HepG2 (cell line): ENCODE measurements around the gene BGN. TPM values are rescaled to one million over a fixed set of nuclear protein-coding genes. Genes with fewer than 3 reads are reported as not detected.

Experiments
- E2F2 ChIP-seq: sonication (generic); formaldehyde crosslinking; IDR thresholded peaks from 2 replicates; pipeline ENCODE4 v1.4.0; 2020; ENCODE audit warnings: missing genetic modification reagents, borderline replicate concordance
- HNRNPL ChIP-seq: fragments of 200-400 bp; formaldehyde crosslinking; IDR thresholded peaks from 2 replicates; pipeline ENCODE4 v1.6.1; 2017; ENCODE audit warnings: mild to moderate bottlenecking, low read depth, low read length
- TCF7 ChIP-seq: sonication (generic); IDR thresholded peaks from 2 replicates; pipeline ENCODE4 v1.6.1; 2016; ENCODE audit warnings: antibody characterized with exemption, low read depth
- THRA ChIP-seq: sonication (generic); formaldehyde crosslinking; IDR thresholded peaks from 2 replicates; pipeline ENCODE4 v1.4.0; 2020; ENCODE audit warnings: missing genetic modification reagents, borderline replicate concordance
- ZBED4 ChIP-seq: sonication (generic); formaldehyde crosslinking; IDR thresholded peaks from 2 replicates; pipeline ENCODE4 v1.4.0; 2020; ENCODE audit warnings: missing genetic modification reagents, borderline replicate concordance
- ZBTB2 ChIP-seq: sonication (generic); formaldehyde crosslinking; IDR thresholded peaks from 2 replicates; pipeline ENCODE4 v1.8.0; 2022; ENCODE audit warnings: low read depth, missing genetic modification reagents
- ZBTB49 ChIP-seq: sonication (generic); formaldehyde crosslinking; IDR thresholded peaks from 2 replicates; pipeline ENCODE4 v1.4.0; 2020; ENCODE audit warnings: missing genetic modification reagents, borderline replicate concordance
- ZFP91 ChIP-seq: sonication (generic); formaldehyde crosslinking; IDR thresholded peaks from 2 replicates; pipeline ENCODE4 v1.9.0; 2022; ENCODE audit warnings: missing genetic modification reagents, mild to moderate bottlenecking, borderline replicate concordance
- ZHX1 ChIP-seq: sonication (generic); formaldehyde crosslinking; IDR thresholded peaks from 2 replicates; pipeline ENCODE4 v1.8.1; 2022; ENCODE audit warnings: low read depth, mild to moderate bottlenecking, missing genetic modification reagents
- ZMYM2 ChIP-seq: sonication (generic); formaldehyde crosslinking; IDR thresholded peaks from 2 replicates; pipeline ENCODE4 v1.8.0; 2022; ENCODE audit warnings: mild to moderate bottlenecking, missing genetic modification reagents
- ZNF615 ChIP-seq: sonication (generic); formaldehyde crosslinking; IDR thresholded peaks from 2 replicates; pipeline ENCODE4 v1.5.0; 2020; ENCODE audit warnings: mild to moderate bottlenecking, missing genetic modification reagents, borderline replicate concordance
- polyA plus RNA-seq, 8 experiments: library from polyadenylated mRNA; depleted of rRNA in 3 of 8; stranded (reverse) in 7 of 8; unstranded in 1 of 8; fragments of >200 nt; fragmentation: Illumina TruSeq in 4 of 8; extraction: Trizol in 4 of 8; gene quantifications; 2 replicates each; pipeline versions ENCODE4 v1.2.1 to v1.2.3, GENCODE V29; 2011 to 2016; ENCODE audit warnings: low read depth in 4 of 8, missing spikeins in 1 of 8, mixed read lengths in 1 of 8; ENCODE audit not compliant: insufficient read depth in 1 of 8
- total RNA-seq, 5 experiments: library from RNA; depleted of rRNA; stranded (reverse); fragments of >200 nt; fragmentation: Illumina TruSeq; extraction: Trizol; gene quantifications; 2 replicates each; pipeline ENCODE4 v1.2.3, GENCODE V29; 2016; ENCODE audit warnings: low read depth in 1 of 5

Gene BGN
- total and polyA plus RNA-seq, 2 of the 13 experiments (the other 11 are each of a cell fraction or from before 2014, with no cell fraction given), result 0.18 to 0.63 TPM

- TF ChIP-seq ZHX1, result no peak
- peak; percentile 34; the same call in 1 of the 2 replicates for TF ChIP-seq ZFP91 (CRISPR knock-in tag)
- no peak for TF ChIP-seq TCF7
- 0 out of 2 replicates have a peak, but pooled peaks have one; percentile 28 for TF ChIP-seq HNRNPL
- TF ChIP-seq ZBTB2, result no peak
- no peak for TF ChIP-seq E2F2 (CRISPR knock-in tag)
- TF ChIP-seq ZMYM2 (CRISPR knock-in tag), result no peak
- no peak for TF ChIP-seq ZNF615 (CRISPR knock-in tag)
- TF ChIP-seq ZBED4, result no peak
- TF ChIP-seq THRA, result peak; percentile 12; the same call in 1 of the 2 replicates
- TF ChIP-seq ZBTB49 (CRISPR knock-in tag), result no peak
Measured at GRCh38 chrX:153488231-153488914, 6.4 kb upstream of the BGN start (continued).
